Astrocyte of the spinal cord (primary cell): ENCODE measurements around the gene RNF220.

Source experiments
- DNase-seq: peaks from one replicate; pipeline ENCODE4 v3.0.0; 2011; ENCODE audit warnings: low read depth, low spot score
- H3K4me3 ChIP-seq: 2 replicates; pipeline ENCODE4 v1.5.1; 2011; ENCODE audit warnings: low read depth, mild to moderate bottlenecking, low read length, moderate library complexity
- in situ Hi-C: cut with HindIII; loops from 2 replicates; pipeline ENCODE4 v1.10.0; 2017; ENCODE audit warnings: low sequenced_read_pairs
- TF ChIP-seq, protein P1 (sequence below): IDR thresholded peaks from 2 replicates; pipeline ENCODE4 v1.5.1; 2012; ENCODE audit warnings: low read depth, mild to moderate bottlenecking, low read length, inconsistent platforms

The RNF220 gene

GRCh38 chr1:44588551-44589210, 183.6 kb downstream of the RNF220 start:
- TF ChIP-seq, protein P1, sequence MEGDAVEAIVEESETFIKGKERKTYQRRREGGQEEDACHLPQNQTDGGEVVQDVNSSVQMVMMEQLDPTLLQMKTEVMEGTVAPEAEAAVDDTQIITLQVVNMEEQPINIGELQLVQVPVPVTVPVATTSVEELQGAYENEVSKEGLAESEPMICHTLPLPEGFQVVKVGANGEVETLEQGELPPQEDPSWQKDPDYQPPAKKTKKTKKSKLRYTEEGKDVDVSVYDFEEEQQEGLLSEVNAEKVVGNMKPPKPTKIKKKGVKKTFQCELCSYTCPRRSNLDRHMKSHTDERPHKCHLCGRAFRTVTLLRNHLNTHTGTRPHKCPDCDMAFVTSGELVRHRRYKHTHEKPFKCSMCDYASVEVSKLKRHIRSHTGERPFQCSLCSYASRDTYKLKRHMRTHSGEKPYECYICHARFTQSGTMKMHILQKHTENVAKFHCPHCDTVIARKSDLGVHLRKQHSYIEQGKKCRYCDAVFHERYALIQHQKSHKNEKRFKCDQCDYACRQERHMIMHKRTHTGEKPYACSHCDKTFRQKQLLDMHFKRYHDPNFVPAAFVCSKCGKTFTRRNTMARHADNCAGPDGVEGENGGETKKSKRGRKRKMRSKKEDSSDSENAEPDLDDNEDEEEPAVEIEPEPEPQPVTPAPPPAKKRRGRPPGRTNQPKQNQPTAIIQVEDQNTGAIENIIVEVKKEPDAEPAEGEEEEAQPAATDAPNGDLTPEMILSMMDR = no peak
- no peak overlapping the region for H3K4me3 ChIP-seq
- in situ Hi-C loops = no loop called here
- DNase-seq = no peak

DNA sequence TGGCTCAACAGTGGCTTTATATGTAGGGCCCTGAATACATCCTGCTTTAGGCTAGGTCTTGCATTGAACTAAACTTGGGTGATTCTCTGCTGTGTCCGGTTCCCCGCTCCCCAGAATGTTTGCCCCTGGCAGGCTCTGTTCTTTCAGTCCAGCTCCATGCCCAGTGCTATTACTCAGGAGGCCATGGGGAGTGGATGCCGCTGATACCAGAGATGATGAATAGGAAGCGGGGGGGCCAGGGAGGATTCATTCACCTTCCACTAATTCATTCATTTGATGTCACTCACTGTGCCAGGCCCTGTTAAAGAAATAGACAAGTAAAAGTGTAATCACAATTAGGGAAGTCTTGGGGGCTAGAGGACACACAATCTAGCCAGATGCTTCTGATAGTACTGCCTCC, 185.4 kb downstream of the RNF220 start:
- in situ Hi-C loops = no loop called here
- TF ChIP-seq, protein P1 = no peak
- H3K4me3 ChIP-seq = no peak overlapping the region
- DNase-seq = no peak

GRCh38 chr1:44591381-44591780, 186.3 kb downstream of the RNF220 start:
- no peak for DNase-seq
- in situ Hi-C loops = no loop called here
- TF ChIP-seq, protein P1 = no peak
- H3K4me3 ChIP-seq = no peak overlapping the region

DNA sequence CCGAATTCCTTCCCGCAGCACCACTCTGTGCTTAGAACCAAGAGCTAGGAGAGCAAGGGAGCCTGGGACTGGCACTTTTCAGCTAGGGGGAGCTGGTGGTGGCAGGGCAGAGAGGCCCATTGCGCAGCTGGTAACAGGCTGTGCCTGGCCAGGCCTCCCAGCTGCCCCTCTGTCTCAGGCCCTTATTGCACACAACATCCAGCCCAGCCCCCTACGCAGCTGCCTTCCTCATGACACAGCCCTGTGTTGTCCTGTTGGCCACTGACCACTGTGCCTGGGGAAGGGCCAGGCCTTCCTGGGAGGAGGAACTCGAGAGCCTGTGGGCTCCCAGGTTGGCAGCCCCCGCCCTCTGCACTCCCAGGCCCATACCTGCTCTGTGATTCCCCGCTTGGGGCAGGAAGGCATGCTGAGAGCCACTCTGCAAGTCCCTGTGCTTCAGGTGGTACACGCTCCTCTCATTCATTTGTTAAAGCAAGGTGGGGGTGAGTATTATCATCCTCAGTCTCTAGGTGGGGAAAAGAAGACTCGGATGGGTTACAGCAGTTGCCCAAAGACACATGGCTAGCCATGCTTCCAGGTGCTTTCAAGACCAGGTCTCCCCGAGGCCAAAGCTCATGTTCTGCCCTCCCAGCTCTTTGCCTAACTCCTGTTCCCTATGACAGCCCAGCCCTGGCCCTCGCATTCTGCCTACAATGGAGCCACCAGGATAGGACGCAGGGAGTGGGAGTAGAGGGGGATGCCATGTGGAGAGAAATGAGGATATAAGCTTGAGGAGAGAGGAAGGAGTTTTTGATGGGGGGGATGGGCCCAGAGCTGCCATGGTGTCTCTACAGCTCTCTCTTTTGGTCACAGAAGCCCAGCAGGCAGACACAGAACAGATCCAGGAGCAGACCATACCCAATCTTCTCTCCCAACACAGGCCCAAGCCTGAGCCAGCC, 187.4 kb downstream of the RNF220 start:
- TF ChIP-seq, protein P1 = no peak
- DNase-seq = no peak
- no peak overlapping the region for H3K4me3 ChIP-seq
- in situ Hi-C loops = no loop called here

DNA sequence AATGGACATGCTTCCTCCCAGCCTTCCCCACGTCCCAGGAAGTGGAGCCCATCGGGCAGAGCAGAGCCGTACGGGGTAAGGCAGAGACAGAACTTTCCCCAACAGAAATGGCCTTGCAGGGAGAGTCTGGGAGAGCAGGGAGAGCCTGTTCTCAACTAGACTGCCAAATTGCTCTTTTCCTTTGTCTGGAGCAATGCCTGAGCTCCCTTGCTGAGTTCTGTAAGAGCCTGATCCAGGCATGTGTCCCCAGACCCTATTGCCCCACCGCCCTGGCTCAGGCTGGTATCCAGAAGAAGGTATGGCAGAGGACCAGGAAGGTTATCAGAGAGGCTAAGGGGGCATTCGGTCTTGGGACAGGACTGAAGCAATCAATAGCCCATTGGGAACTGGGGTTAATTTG, 189.3 kb downstream of the RNF220 start:
- in situ Hi-C loops = no loop called here
- DNase-seq = no peak
- no peak overlapping the region for H3K4me3 ChIP-seq
- TF ChIP-seq, protein P1 = no peak

DNA sequence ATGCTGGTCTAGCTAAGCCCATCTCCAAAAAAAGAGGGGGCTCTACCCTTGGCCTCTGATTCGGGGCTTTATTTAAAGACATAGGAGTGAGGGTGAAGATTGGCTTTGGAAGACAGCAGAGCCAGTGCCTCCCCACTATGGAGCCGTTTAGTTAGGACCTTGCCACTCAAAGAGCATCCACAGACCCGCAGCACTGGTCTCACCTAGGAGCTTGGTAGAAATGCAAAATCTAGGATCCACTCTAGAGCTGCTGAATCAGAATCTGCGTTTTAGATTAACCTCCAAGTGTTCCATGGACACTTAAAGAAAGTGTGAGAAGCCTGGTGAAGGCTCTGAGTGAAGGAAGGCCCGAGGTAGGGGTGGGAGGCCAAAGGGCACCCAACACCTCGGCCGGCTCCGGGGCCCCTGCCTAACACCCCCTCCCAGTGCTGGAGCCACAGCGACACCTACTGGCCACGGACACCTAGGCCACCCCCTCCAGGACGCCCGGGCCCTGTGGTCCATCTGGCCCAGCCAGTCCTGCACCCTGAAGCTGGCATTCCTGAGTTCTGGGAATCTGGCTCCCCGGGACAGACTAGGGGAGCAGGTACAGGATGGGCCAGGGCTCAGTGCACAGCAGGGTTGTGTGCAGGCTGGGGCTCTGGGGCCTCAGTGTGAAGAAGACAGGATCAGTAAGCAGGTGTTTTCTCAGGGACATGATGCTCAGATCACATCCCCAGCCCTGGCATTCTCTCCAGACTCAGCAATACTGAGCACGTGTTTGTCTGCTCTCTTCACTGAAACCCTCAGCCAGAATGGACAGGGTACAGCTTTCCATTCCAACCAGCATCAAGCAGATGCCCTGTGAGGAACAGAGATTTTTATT, 190.0 kb downstream of the RNF220 start:
- TF ChIP-seq, protein P1 = peak; percentile 97
- peak; percentile 47 for DNase-seq
- in situ Hi-C loops = no loop called here
- no peak overlapping the region for H3K4me3 ChIP-seq
